ENCODE measurements around the gene SLC2A8. TPM values are rescaled to one million over a fixed set of nuclear protein-coding genes. Genes with fewer than 3 reads are reported as not detected.
A peak's percentile ranks its signal among the peaks of the same experiment; 100 is the strongest.

The SLC2A8 gene
- total RNA-seq, 1 experiment from 2014 or later, result 144 TPM

- DNase-seq, result peak in 1 of 2 experiments; percentile 22
- TF ChIP-seq CTCF (IDR thresholded peaks at IDR 0.05; ENCODE audit: insufficient read depth in 1 of 2, low read depth in 1 of 2, low read length in 1 of 2, severe bottlenecking in 1 of 2, unreplicated experiment in 1 of 2), result no peak
- H3K4me3 ChIP-seq (ENCODE audit: low read depth, low read length), result no peak overlapping the region
- Mint-ChIP-seq H3K4me1 (ENCODE audit: low read depth, unreplicated experiment) (peaks cover 61% of the 10 kb centered on the region), H3K27me3 (ENCODE audit: insufficient read depth, unreplicated experiment) (no peaks in the 10 kb centered on the region), H3K36me3 (ENCODE audit: insufficient read depth, unreplicated experiment) (peaks cover 23% of the 10 kb centered on the region), H3K27ac (ENCODE audit: unreplicated experiment) (peak overlapping the region; percentile 51), H3K9me3 (ENCODE audit: unreplicated experiment) (no peaks in the 10 kb centered on the region), H3K4me3 (ENCODE audit: unreplicated experiment) (no peak overlapping the region)
- no TSS peak for BruUV-seq (replicated peaks)
- POLR2A ChIA-PET, result no interaction called here
- intact Hi-C loops (cut with micrococcal nuclease; ENCODE audit: unreplicated experiment), result no loop called here
- H3K4me1 ChIP-seq, result peaks cover 55% of the 10 kb centered on the region
- H3K9me3 ChIP-seq, result no peaks in the 10 kb centered on the region
- H3K36me3 ChIP-seq (ENCODE audit: control insufficient read depth, insufficient read depth, low read length), result no peaks in the 10 kb centered on the region
- H3K27me3 ChIP-seq (replicated peaks; ENCODE audit: control insufficient read depth, insufficient read depth, low read length), result no peaks in the 10 kb centered on the region
- CTCF ChIA-PET, result interaction anchor here (0.9 kb wide), 1 partner anchor 16 kb away, joined by 7 read pairs; no protein-coding TSS in a partner anchor
Measured at GRCh38 chr9:127386981-127387380, 10.0 kb upstream of the SLC2A8 start.

GRCh38 chr9:127388037-127388855 is 8.7 kb upstream of the SLC2A8 start:
- no peaks in the 10 kb centered on the region for H3K27me3 ChIP-seq (replicated peaks; ENCODE audit: control insufficient read depth, insufficient read depth, low read length)
- Mint-ChIP-seq H3K27me3 (ENCODE audit: insufficient read depth, unreplicated experiment) (no peaks in the 10 kb centered on the region), H3K4me1 (ENCODE audit: low read depth, unreplicated experiment) (peaks cover 73% of the 10 kb centered on the region), H3K36me3 (ENCODE audit: insufficient read depth, unreplicated experiment) (peaks cover 23% of the 10 kb centered on the region), H3K4me3 (ENCODE audit: unreplicated experiment) (peak overlapping the region; percentile 61), H3K27ac (ENCODE audit: unreplicated experiment) (peak overlapping the region; percentile 97), H3K9me3 (ENCODE audit: unreplicated experiment) (no peaks in the 10 kb centered on the region)
- H3K9me3 ChIP-seq, result no peaks in the 10 kb centered on the region
- no peak for TF ChIP-seq CTCF (IDR thresholded peaks at IDR 0.05; ENCODE audit: insufficient read depth in 1 of 2, low read depth in 1 of 2, low read length in 1 of 2, severe bottlenecking in 1 of 2, unreplicated experiment in 1 of 2)
- DNase-seq, result peak; percentile 91 to 95
- intact Hi-C loops (cut with micrococcal nuclease; ENCODE audit: unreplicated experiment), result loop anchor here (1.0 to 2.0 kb wide), 3 partner anchors 8 to 37 kb away; partner anchors contain the start of gene ZNF79
- ChIA-PET CTCF (interaction anchor here (0.6 to 1.8 kb wide), 11 partner anchors 9 to 449 kb away, joined by 3 to 16 read pairs (median 4); partner anchors contain the start of genes SLC2A8 and ZNF79), POLR2A (interaction anchor here (0.6 to 1.6 kb wide), 8 partner anchors 9 to 529 kb away, joined by 3 to 51 read pairs (median 4); partner anchors contain the start of genes SLC2A8, ST6GALNAC4 and ZNF79)
- peaks cover 67% of the 10 kb centered on the region for H3K4me1 ChIP-seq
- no peaks in the 10 kb centered on the region for H3K36me3 ChIP-seq (ENCODE audit: control insufficient read depth, insufficient read depth, low read length)
- BruUV-seq (replicated peaks), result TSS peak; percentile 23
- no peak overlapping the region for H3K4me3 ChIP-seq (ENCODE audit: low read depth, low read length)

GRCh38 chr9:127388856-127389238 is 8.1 kb upstream of the SLC2A8 start:
- Histone ChIP-seq H3K4me3 (ENCODE audit: low read depth, low read length) (no peak overlapping the region), H3K36me3 (ENCODE audit: control insufficient read depth, insufficient read depth, low read length) (no peaks in the 10 kb centered on the region), H3K9me3 (no peaks in the 10 kb centered on the region), H3K4me1 (peaks cover 73% of the 10 kb centered on the region), H3K27me3 (replicated peaks; ENCODE audit: control insufficient read depth, insufficient read depth, low read length) (no peaks in the 10 kb centered on the region)
- Mint-ChIP-seq H3K4me3 (ENCODE audit: unreplicated experiment) (peak overlapping the region; percentile 61), H3K27me3 (ENCODE audit: insufficient read depth, unreplicated experiment) (no peaks in the 10 kb centered on the region), H3K27ac (ENCODE audit: unreplicated experiment) (peak overlapping the region; percentile 97), H3K36me3 (ENCODE audit: insufficient read depth, unreplicated experiment) (peaks cover 23% of the 10 kb centered on the region), H3K9me3 (ENCODE audit: unreplicated experiment) (no peaks in the 10 kb centered on the region), H3K4me1 (ENCODE audit: low read depth, unreplicated experiment) (peaks cover 73% of the 10 kb centered on the region)
- intact Hi-C loops (cut with micrococcal nuclease; ENCODE audit: unreplicated experiment), result loop anchor here (1.0 to 2.0 kb wide), 3 partner anchors 7 to 36 kb away; partner anchors contain the start of gene ZNF79
- POLR2A ChIA-PET, result interaction anchor here (0.6 to 1.6 kb wide), 4 partner anchors 8 to 526 kb away, joined by 3 to 51 read pairs (median 10); partner anchors contain the start of gene SLC2A8
- TSS peak; percentile 91 for BruUV-seq (replicated peaks)
- TF ChIP-seq CTCF (IDR thresholded peaks at IDR 0.05; ENCODE audit: insufficient read depth in 1 of 2, low read depth in 1 of 2, low read length in 1 of 2, severe bottlenecking in 1 of 2, unreplicated experiment in 1 of 2), result no peak
- CTCF ChIA-PET, result interaction anchor here (0.9 to 1.8 kb wide), 5 partner anchors 8 to 449 kb away, joined by 3 to 16 read pairs (median 5); partner anchors contain the start of genes SLC2A8 and ZNF79
- DNase-seq, result peak; percentile 56 to 76
